Activated naive CD8-positive, alpha-beta T cell treated with anti-CD3 and anti-CD28 coated beads for 36 hours (primary cell): Measurements from ENCODE around the gene MARS1. TPM values are rescaled to one million over a fixed set of nuclear protein-coding genes. Genes with fewer than 3 reads are reported as not detected.
"Not testable (repeated sequence)": the region's sequence is repeated elsewhere in the genome, so short reads cannot be mapped to it uniquely, and the experiment has no call there.

ENCODE experiments used
- DNase-seq: peaks from one replicate; pipeline ENCODE4 v3.0.0; 2021
- H3K27ac Mint-ChIP-seq: one replicate; pipeline ENCODE4 v1.8.0; 2022; ENCODE audit warnings: mild to moderate bottlenecking, moderate library complexity, mixed read lengths
- H3K27me3 Mint-ChIP-seq: one replicate; pipeline ENCODE4 v1.8.0; 2022; ENCODE audit warnings: mild to moderate bottlenecking, mixed read lengths
- H3K36me3 Mint-ChIP-seq: one replicate; pipeline ENCODE4 v1.8.0; 2021; ENCODE audit warnings: mild to moderate bottlenecking, mixed read lengths
- H3K4me1 Mint-ChIP-seq: one replicate; pipeline ENCODE4 v1.8.0; 2021; ENCODE audit warnings: mixed read lengths
- H3K4me3 Mint-ChIP-seq: one replicate; pipeline ENCODE4 v1.8.0; 2022; ENCODE audit warnings: mild to moderate bottlenecking, moderate library complexity, mixed read lengths
- H3K9me3 Mint-ChIP-seq: one replicate; pipeline ENCODE4 v1.8.0; 2022; ENCODE audit warnings: mixed read lengths
- total RNA-seq, 2 experiments: library from RNA; stranded (reverse); gene quantifications; one replicate each; pipeline ENCODE4 v1.2.3, GENCODE V29; 2021

Gene MARS1
- total RNA-seq, 2 experiments from 2014 or later: 423 to 460 TPM

DNA sequence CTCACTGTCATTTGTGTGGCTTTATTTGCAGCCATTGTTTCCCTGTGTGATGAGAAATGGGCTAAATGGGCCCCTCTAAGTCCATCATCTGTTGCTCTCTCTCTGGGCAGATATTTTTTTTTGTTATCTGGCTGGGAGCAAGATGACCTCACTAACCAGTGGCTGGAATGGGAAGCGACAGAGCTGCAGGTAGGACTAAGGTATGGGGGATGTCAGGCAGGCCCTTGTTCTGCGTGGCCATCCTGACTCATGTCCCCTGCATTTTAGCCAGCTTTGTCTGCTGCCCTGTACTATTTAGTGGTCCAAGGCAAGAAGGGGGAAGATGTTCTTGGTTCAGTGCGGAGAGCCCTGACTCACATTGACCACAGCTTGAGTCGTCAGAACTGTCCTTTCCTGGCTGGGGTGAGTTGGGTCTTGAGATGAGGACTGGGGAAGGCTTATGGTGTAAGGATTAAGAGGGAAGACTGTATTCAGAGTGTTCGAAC is 1.3 kb downstream of the MARS1 start:
- no peak for DNase-seq
- Mint-ChIP-seq H3K27me3 (no peaks in the 10 kb centered on the region), H3K9me3 (no peaks in the 10 kb centered on the region), H3K27ac (peak overlapping the region; percentile 94), H3K36me3 (peaks cover 52% of the 10 kb centered on the region), H3K4me3 (peak overlapping the region; percentile 92), H3K4me1 (peaks cover 30% of the 10 kb centered on the region)

DNA sequence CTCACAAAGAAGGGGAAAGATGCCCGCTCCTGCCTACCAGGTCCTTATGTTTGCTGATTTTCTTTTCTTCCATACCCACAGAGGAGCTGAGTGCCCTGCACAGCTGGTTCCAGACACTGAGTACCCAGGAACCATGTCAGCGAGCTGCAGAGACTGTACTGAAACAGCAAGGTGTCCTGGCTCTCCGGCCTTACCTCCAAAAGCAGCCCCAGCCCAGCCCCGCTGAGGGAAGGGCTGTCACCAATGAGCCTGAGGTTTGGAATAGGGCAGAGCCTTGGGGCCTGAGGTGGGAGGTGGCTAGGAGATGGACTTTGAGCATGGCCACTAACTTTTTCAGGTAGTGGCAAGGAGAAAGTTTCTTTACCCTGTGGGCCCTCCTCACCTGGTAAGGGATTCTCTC is 2.3 kb downstream of the MARS1 start:
- H3K4me1 Mint-ChIP-seq: peaks cover 30% of the 10 kb centered on the region
- H3K27ac Mint-ChIP-seq: no peak overlapping the region
- no peaks in the 10 kb centered on the region for H3K27me3 Mint-ChIP-seq
- H3K4me3 Mint-ChIP-seq: no peak overlapping the region
- DNase-seq: no peak
- H3K36me3 Mint-ChIP-seq: peaks cover 56% of the 10 kb centered on the region
- no peaks in the 10 kb centered on the region for H3K9me3 Mint-ChIP-seq

DNA sequence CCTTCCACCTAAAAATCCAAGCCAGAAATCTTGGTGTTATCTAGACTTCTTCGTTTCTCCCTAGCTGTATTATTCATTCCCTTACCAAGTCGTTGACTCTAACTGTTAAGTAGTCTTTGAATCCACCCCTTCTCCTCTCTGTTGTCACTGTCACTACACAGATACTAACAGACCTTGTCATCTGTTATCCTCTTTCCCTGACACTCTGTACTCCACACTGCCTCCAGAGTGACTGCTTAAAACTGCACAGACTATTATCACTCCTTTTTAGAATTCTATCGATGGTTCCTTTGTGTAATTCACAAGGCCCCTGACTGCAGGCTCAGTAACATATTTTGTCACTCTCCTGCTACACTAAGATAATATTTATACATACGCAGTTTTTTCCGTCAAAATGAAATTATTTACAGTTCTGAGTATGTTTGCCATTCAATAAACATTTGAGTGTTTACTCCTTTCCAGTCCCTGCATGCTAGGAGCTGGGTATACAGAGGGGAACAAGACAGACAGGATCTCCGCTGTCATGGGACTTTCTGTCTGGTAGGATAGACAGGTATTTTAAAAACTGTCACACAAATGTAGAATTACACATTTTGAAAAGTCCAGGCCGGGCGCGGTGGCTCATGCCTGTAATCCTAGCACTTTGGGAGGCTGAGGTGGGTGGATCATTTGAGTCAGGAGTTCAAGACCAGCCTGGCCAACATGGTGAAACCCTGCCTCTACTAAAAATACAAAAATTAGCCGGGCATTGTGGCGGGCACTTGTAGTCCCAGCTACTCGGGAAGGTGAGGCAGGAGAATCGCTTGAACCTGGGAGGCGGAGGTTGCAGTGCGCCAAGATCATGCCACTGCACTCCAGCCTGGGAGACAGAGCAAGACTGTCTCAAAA is 3.8 kb downstream of the MARS1 start:
- no peak for DNase-seq
- peak overlapping the region; percentile 16 for H3K4me3 Mint-ChIP-seq
- H3K27ac Mint-ChIP-seq: peak overlapping the region; percentile 76
- H3K27me3 Mint-ChIP-seq: no peaks in the 10 kb centered on the region
- peaks cover 30% of the 10 kb centered on the region for H3K4me1 Mint-ChIP-seq
- H3K36me3 Mint-ChIP-seq: peaks cover 59% of the 10 kb centered on the region
- H3K9me3 Mint-ChIP-seq: no peaks in the 10 kb centered on the region

DNA sequence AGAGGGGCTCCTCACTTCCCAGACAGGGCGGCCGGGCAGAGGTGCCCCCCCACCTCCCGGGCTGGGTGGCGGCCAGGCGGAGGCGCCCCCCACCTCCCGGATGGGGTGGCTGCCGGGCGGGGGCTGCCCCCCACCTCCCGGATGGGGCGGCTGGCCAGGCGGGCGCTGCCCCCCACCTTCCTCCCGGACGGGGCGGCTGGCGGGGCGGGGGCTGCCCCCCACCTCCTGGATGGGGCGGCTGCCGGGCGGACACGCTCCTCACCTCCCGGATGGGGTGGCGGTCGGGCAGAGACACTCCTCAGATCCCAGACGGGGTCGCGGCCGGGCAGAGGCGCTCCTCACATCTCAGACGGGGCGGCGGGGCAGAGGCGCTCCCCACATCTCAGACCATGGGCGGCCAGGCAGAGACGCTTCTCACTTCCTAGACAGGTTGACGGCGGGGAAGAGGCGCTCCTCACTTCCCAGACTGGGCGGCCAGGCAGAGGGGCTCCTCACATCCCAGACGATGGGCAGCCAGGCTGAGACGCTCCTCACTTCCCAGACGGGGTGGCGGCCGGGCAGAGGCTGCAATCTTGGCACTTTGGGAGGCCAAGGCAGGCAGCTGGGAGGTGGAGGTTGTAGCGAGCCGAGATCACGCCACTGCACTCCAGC is 7.3 kb downstream of the MARS1 start:
- not testable (repeated sequence) for H3K27me3 Mint-ChIP-seq, DNase-seq, H3K4me3 Mint-ChIP-seq, H3K27ac Mint-ChIP-seq, H3K9me3 Mint-ChIP-seq
- Mint-ChIP-seq H3K36me3 (peaks cover 63% of the 10 kb centered on the region), H3K4me1 (peaks cover 19% of the 10 kb centered on the region)

DNA sequence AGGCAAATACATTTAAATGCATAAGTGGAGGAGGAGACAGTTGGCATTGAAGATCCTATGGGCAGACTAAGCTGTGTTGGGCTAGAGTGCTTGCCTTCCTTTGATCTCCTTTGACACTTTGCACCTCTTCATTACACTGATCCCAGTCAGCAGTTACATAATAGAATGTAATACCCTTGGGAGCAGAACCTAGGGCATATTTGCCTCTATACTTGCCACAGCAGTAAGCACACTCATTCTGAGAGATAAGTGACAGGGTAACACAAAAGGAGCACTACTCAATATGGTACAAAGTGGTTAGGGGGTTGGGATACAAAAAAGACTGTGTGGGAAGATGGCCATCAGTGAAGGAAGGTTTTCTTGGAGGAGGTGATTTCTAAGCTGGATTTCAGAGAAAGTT is 9.0 kb downstream of the MARS1 start:
- no peak for DNase-seq
- Mint-ChIP-seq H3K4me3 (no peak overlapping the region), H3K9me3 (peaks cover 3% of the 10 kb centered on the region), H3K36me3 (peaks cover 66% of the 10 kb centered on the region), H3K27ac (peak overlapping the region; percentile 32), H3K27me3 (no peaks in the 10 kb centered on the region), H3K4me1 (peaks cover 14% of the 10 kb centered on the region)

DNA sequence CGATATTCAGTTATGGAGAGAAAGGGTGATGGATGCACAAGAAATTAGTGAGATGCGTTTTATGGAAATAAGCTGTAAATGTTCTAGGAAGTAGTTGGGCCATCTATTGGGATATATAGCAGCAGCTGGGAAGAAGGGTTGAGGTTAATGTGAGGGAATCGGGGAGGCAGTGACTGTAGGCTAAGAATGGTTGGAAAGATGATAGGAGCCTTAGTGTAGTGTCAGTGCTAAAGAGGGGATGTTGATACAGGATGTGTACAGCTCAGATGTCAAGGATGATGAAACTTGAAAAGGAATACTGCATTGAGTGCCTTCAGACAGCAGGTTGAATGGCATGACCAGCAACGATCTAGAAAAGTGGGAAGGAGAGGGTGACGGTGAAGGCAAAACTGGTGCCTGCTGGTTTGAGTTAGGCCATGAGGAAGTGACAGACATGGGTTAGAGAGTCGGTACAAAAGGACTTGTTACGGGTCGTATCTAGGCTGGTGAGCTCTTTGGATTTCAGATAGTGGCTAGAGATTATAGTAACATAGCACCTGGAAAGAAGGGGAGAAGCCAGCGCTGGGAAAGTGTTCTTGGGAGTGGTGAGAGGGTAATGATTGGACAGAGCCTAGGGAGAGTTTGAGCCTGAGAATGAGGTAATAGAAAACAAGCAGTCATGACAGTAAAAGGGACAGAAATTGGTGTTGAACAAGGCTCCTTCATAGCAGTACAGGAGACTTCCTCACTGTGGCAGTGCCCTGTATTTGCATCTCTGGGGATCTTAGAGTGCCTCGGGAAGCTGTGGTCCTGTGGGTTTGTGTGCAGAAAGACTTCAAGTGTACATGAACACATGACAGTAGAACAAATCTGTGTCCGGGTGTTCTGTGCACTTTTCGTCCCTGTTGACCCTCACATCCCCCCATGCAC is 9.6 kb downstream of the MARS1 start:
- DNase-seq: no peak
- H3K27ac Mint-ChIP-seq: peak overlapping the region; percentile 32
- H3K9me3 Mint-ChIP-seq: peaks cover 3% of the 10 kb centered on the region
- peaks cover 14% of the 10 kb centered on the region for H3K4me1 Mint-ChIP-seq
- no peaks in the 10 kb centered on the region for H3K27me3 Mint-ChIP-seq
- no peak overlapping the region for H3K4me3 Mint-ChIP-seq
- H3K36me3 Mint-ChIP-seq: peaks cover 64% of the 10 kb centered on the region

DNA sequence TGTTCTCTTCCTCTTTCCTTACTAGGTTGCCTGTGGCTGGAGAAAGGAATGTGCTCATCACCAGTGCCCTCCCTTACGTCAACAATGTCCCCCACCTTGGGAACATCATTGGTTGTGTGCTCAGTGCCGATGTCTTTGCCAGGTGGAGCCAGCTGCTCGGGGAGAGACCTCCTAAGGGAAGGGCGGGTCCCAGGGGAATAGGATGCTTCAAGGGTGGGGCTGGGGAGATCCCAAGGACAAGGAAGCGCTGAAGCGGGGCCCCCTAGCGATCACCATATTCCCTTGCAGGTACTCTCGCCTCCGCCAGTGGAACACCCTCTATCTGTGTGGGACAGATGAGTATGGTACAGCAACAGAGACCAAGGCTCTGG is 10.2 kb downstream of the MARS1 start:
- Mint-ChIP-seq H3K27ac (no peak overlapping the region), H3K9me3 (peaks cover 3% of the 10 kb centered on the region), H3K4me1 (peaks cover 8% of the 10 kb centered on the region), H3K27me3 (no peaks in the 10 kb centered on the region), H3K4me3 (no peak overlapping the region), H3K36me3 (peaks cover 60% of the 10 kb centered on the region)
- DNase-seq: no peak

DNA sequence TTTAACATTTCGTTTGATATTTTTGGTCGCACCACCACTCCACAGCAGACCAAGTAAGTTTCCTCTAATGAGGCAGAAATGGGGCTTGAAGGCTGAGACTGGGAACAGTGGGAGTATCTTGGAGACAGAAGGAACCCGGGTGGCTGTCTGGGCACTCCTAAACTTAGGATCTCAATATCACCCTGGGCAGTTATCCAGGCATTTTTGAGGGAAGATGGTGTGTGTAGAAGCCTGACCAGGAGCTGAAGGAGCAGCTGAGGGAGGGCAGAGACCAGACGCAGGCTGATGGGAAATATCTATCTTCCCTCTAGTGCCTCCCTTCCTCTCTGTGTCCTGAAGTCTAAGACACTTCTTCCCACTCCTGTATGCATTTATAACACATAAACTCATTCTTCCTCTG is 10.7 kb downstream of the MARS1 start:
- Mint-ChIP-seq H3K4me1 (peaks cover 8% of the 10 kb centered on the region), H3K27ac (peak overlapping the region; percentile 27), H3K9me3 (peaks cover 3% of the 10 kb centered on the region), H3K36me3 (peaks cover 60% of the 10 kb centered on the region), H3K4me3 (no peak overlapping the region), H3K27me3 (no peaks in the 10 kb centered on the region)
- no peak for DNase-seq

DNA sequence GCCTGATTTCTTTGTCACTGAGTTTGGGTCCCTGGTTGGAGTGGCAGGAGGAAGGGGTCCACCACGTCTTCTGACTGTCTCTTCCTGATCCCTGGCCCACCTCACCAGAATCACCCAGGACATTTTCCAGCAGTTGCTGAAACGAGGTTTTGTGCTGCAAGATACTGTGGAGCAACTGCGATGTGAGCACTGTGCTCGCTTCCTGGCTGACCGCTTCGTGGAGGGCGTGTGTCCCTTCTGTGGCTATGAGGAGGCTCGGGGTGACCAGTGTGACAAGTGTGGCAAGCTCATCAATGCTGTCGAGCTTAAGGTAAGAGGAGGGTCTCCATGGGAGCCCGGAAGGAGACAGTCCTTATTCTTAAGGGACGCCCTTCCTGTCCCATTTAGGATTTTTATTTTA is 12.3 kb downstream of the MARS1 start:
- Mint-ChIP-seq H3K36me3 (peaks cover 58% of the 10 kb centered on the region), H3K4me1 (peaks cover 11% of the 10 kb centered on the region), H3K27ac (no peak overlapping the region), H3K9me3 (peaks cover 3% of the 10 kb centered on the region), H3K4me3 (no peak overlapping the region), H3K27me3 (no peaks in the 10 kb centered on the region)
- DNase-seq: no peak

DNA sequence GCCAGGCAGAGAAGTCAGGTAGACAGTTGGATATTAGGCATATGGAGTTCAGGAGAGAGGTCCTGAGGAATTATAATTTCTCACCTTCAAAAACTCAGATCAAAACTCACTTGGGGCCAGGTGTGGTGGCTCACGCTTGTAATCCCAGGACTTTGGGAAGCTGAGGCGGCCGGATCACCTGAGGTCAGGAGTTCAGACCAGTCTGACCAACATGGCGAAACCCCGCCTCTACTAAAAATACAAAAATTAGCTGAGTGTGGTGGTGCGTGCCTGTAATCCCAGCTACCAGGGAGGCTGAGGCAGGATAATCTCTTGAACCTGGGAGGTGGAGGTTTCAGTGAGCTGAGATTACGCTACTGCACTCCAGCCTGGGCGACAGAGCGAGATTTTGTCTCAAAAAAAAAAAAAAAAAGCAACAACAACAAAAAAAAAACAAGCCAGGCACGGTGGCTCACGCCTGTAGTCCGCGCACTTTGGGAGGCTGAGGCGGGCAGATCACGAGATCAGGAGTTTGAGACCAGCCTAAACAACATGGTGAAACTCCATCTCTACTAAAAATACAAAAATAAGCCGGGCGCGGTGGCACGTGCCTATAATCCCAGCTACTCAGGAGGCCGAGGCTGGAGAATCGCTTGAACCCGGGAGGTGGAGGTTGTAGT is 14.6 kb downstream of the MARS1 start:
- not testable (repeated sequence) for H3K27ac Mint-ChIP-seq, H3K4me1 Mint-ChIP-seq, H3K9me3 Mint-ChIP-seq, H3K4me3 Mint-ChIP-seq, DNase-seq, H3K27me3 Mint-ChIP-seq
- H3K36me3 Mint-ChIP-seq: peaks cover 57% of the 10 kb centered on the region

DNA sequence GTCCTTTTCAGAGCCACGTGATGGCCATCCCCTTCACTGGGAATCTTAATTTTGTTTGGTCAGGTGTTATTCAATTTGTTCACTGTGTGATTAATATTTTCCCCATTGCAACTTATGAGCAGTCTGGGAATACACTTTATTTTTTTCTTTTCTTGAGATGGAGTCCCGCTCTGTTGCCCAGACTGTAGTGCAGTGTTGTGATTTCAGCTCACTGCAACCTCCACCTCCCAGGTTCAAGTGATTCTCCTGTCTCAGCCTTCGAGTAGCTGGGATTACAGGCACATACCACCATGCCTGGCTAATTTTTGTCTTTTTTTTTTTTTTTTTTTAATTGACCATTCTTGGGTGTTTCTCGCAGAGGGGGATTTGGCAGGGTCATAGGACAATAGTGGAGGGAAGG is 18.7 kb downstream of the MARS1 start:
- DNase-seq, H3K27ac Mint-ChIP-seq, H3K4me1 Mint-ChIP-seq, H3K4me3 Mint-ChIP-seq, H3K9me3 Mint-ChIP-seq, H3K27me3 Mint-ChIP-seq: not testable (repeated sequence)
- peaks cover 30% of the 10 kb centered on the region for H3K36me3 Mint-ChIP-seq

DNA sequence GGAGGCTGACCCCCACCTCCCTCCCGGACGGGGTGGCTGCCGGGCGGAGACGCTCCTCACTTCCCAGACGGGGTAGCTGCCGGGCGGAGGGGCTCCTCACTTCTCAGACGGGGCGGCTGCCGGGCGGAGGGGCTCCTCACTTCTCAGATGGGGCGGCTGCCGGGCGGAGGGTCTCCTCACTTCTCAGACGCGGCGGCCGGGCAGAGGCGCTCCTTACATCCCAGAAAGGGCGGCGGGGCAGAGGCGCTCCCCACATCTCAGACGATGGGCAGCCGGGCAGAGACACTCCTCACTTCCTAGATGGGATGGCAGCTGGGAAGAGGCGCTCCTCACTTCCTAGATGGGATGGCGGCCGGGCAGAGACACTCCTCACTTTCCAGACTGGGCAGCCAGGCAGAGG is 19.9 kb downstream of the MARS1 start:
- not testable (repeated sequence) for DNase-seq
- peaks cover 32% of the 10 kb centered on the region for H3K36me3 Mint-ChIP-seq

DNA sequence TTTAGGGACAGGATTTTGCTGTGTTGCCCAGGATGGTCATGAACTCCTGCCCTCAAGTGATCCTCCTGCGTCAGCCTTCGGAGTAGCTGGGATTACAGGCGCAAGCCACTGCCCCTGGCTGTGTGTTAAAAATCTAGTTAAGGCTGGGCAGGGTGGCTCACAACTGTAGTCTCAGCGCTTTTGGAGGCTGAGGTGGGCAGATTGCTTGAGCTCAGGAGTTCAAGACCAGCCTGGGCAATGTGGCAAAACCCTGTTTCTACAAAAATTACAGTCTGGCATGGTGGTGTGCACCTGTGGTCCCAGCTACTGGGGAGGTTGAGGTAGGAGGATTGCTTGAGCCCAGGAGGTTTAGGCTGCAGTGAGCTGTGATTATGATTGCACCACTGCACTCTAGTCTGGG is 23.3 kb downstream of the MARS1 start:
- H3K27me3 Mint-ChIP-seq: no peaks in the 10 kb centered on the region
- H3K36me3 Mint-ChIP-seq: peaks cover 32% of the 10 kb centered on the region
- H3K9me3 Mint-ChIP-seq: no peaks in the 10 kb centered on the region
- no peak for DNase-seq
- no peak overlapping the region for H3K4me3 Mint-ChIP-seq
- H3K4me1 Mint-ChIP-seq: peaks cover 19% of the 10 kb centered on the region
- no peak overlapping the region for H3K27ac Mint-ChIP-seq

More for the DNA sequence above, 19.9 kb downstream of the MARS1 start:
- not testable (repeated sequence) for H3K4me3 Mint-ChIP-seq, H3K27ac Mint-ChIP-seq, H3K9me3 Mint-ChIP-seq, H3K27me3 Mint-ChIP-seq
- peaks cover 11% of the 10 kb centered on the region for H3K4me1 Mint-ChIP-seq

DNA sequence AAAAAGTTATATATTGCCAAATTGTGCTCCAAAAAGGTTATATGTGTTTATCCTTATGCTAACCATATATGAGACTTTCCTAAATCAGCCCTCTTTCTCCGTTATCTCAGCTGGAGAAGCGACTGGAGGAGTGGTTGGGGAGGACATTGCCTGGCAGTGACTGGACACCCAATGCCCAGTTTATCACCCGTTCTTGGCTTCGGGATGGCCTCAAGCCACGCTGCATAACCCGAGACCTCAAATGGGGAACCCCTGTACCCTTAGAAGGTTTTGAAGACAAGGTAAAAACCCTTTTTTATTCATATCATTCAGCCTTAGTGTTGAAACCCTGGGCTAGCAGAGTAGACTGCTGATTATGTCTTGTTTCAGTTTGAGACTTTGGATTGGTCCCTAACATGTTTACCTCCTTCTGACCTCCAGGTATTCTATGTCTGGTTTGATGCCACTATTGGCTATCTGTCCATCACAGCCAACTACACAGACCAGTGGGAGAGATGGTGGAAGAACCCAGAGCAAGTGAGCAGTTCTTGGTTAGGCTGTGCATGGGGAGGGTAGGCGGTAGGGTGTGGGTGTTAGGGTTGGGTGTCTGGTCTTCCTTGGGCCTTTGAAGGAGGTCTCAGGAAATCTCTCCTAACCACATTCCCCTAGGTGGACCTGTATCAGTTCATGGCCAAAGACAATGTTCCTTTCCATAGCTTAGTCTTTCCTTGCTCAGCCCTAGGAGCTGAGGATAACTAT is 23.9 kb downstream of the MARS1 start:
- Mint-ChIP-seq H3K36me3 (peaks cover 30% of the 10 kb centered on the region), H3K4me1 (peaks cover 23% of the 10 kb centered on the region), H3K27ac (peak overlapping the region; percentile 81), H3K27me3 (no peaks in the 10 kb centered on the region), H3K4me3 (no peak overlapping the region), H3K9me3 (no peaks in the 10 kb centered on the region)
- DNase-seq: no peak
